H1 (cell line): ENCODE data around the gene NME7. TPM values are rescaled to one million over a fixed set of nuclear protein-coding genes. Genes with fewer than 3 reads are reported as not detected.

Source experiments
- CTCF ChIA-PET: fragments of 300-600 bp; sonication (Branson Sonifier 250); formaldehyde crosslinking; loops from one replicate; lab custom pipeline; 2021; ENCODE audit not compliant: partially characterized antibody; lab: Charles Lee
- POLR2A ChIA-PET: fragments of 300-600 bp; sonication (Branson Sonifier 250); formaldehyde crosslinking; loops from one replicate; lab custom pipeline; 2021; ENCODE audit warnings: inconsistent platforms; ENCODE audit not compliant: partially characterized antibody; lab: Charles Lee
- DNase-seq, 2 experiments: peaks; one replicate each; pipeline versions ENCODE4 v3.0.0 to v3.0.0-alpha.2; 2010 to 2022; ENCODE audit warnings: low spot score in 2 of 2, low read depth in 1 of 2, mixed read lengths in 1 of 2
- FAIRE-seq: peaks from 2 replicates; lab custom pipeline; 2011; peaks lifted over from hg19 to GRCh38; lab: Jason Lieb, UNC
- H2AFZ ChIP-seq: 2 replicates; pipeline ENCODE4 v1.8.1; 2012; ENCODE audit warnings: low read length, inconsistent platforms
- H2AK5ac ChIP-seq: 2 replicates; pipeline ENCODE4 v1.6.1; 2013; ENCODE audit warnings: low read depth, low read length
- H2BK120ac ChIP-seq: replicated peaks from 2 replicates; pipeline ENCODE3; 2013; ENCODE audit warnings: low read depth, low read length, inconsistent platforms
- H2BK12ac ChIP-seq: 2 replicates; pipeline ENCODE4 v1.6.1; 2013; ENCODE audit warnings: low read depth, low read length
- H2BK15ac ChIP-seq: 2 replicates; pipeline ENCODE4 v1.6.1; 2013; ENCODE audit warnings: low read length
- H2BK20ac ChIP-seq: 2 replicates; pipeline ENCODE4 v1.6.1; 2013; ENCODE audit warnings: low read length
- H2BK5ac ChIP-seq: 2 replicates; pipeline ENCODE4 v1.6.1; 2013; ENCODE audit warnings: low read depth, low read length
- H3K14ac ChIP-seq: 2 replicates; pipeline ENCODE4 v1.6.1; 2013; ENCODE audit warnings: inconsistent platforms; ENCODE audit not compliant: insufficient read length
- H3K18ac ChIP-seq: 2 replicates; pipeline ENCODE4 v1.6.1; 2013; ENCODE audit warnings: low read length; ENCODE audit errors: extremely low read depth
- H3K23ac ChIP-seq: 2 replicates; pipeline ENCODE4 v1.6.1; 2013; ENCODE audit warnings: inconsistent platforms; ENCODE audit not compliant: insufficient read length
- H3K23me2 ChIP-seq: 2 replicates; pipeline ENCODE4 v1.6.1; 2013; ENCODE audit warnings: low read depth, low read length
- H3K27ac ChIP-seq: 2 replicates; pipeline ENCODE4 v1.6.1; 2011; ENCODE audit warnings: low read depth, low read length, inconsistent platforms
- H3K27me3 ChIP-seq, 4 experiments: replicated peaks in 1 of 4; 1 replicate in 1 of 4; 2 replicates in 3 of 4; pipeline versions ENCODE4 v1.6.1 to v1.8.1; 2011 to 2013; ENCODE audit warnings: low read length in 3 of 4, mild to moderate bottlenecking in 3 of 4, inconsistent platforms in 2 of 4, mixed read lengths in 2 of 4, moderate library complexity in 1 of 4; ENCODE audit not compliant: control insufficient read depth in 3 of 4, insufficient read depth in 3 of 4; ENCODE audit errors: extremely low read depth in 1 of 4
- H3K36me3 ChIP-seq, 4 experiments: 2 replicates each; pipeline versions ENCODE4 v1.6.1 to v1.8.1; 2011 to 2013; ENCODE audit warnings: mild to moderate bottlenecking in 4 of 4, low read length in 3 of 4, moderate library complexity in 2 of 4, control low read depth in 1 of 4, inconsistent platforms in 1 of 4; ENCODE audit not compliant: insufficient read depth in 4 of 4, control insufficient read depth in 2 of 4
- H3K4ac ChIP-seq: replicated peaks from 2 replicates; pipeline ENCODE3; 2013; ENCODE audit warnings: low read length, low read depth, mixed read lengths, inconsistent platforms; ENCODE audit not compliant: insufficient read length
- H3K4me1 ChIP-seq, 4 experiments: replicated peaks in 1 of 4; 1 replicate in 1 of 4; 2 replicates in 3 of 4; pipeline versions ENCODE4 v1.6.1 to v1.8.1; 2011 to 2013; ENCODE audit warnings: low read length in 3 of 4, inconsistent platforms in 2 of 4, mixed read lengths in 1 of 4; ENCODE audit not compliant: insufficient read depth in 4 of 4, control insufficient read depth in 3 of 4
- H3K4me2 ChIP-seq, 2 experiments: 2 replicates each; pipeline versions ENCODE4 v1.6.1 to v1.8.1; 2011 to 2013; ENCODE audit warnings: low read depth in 2 of 2, low read length in 2 of 2, control low read depth in 1 of 2, inconsistent platforms in 1 of 2, mild to moderate bottlenecking in 1 of 2; ENCODE audit not compliant: insufficient read depth in 1 of 2
- H3K4me3 ChIP-seq, 4 experiments: fragments of 200-600, 300-600 bp in 1 of 4; sonication (generic), shearing (Covaris generic), sonication (Bioruptor Twin) in 1 of 4; 2 replicates each; pipeline versions ENCODE4 v1.5.1 to v1.8.1; 2011 to 2016; ENCODE audit warnings: low read length in 4 of 4, low read depth in 3 of 4, control low read depth in 2 of 4, inconsistent platforms in 2 of 4, mild to moderate bottlenecking in 2 of 4, mixed read lengths in 1 of 4, moderate library complexity in 1 of 4; ENCODE audit not compliant: insufficient read depth in 2 of 4; ENCODE audit errors: extremely low read depth in 1 of 4
- H3K56ac ChIP-seq: replicated peaks from 2 replicates; pipeline ENCODE3; 2013; ENCODE audit warnings: low read depth, mild to moderate bottlenecking, mixed read lengths, low read length, inconsistent platforms; ENCODE audit not compliant: insufficient read length
- H3K79me1 ChIP-seq: 2 replicates; pipeline ENCODE4 v1.6.1; 2013; ENCODE audit warnings: low read depth, low read length, control low read depth
- H3K79me2 ChIP-seq, 2 experiments: 2 replicates each; pipeline versions ENCODE4 v1.6.1 to v1.8.1; 2012 to 2013; ENCODE audit warnings: low read length in 2 of 2, mild to moderate bottlenecking in 2 of 2, inconsistent platforms in 1 of 2; ENCODE audit not compliant: insufficient read depth in 2 of 2, control insufficient read depth in 1 of 2
- H3K9ac ChIP-seq, 4 experiments: replicated peaks in 1 of 4; 1 replicate in 1 of 4; 2 replicates in 3 of 4; pipeline versions ENCODE4 v1.6.1 to v1.8.1; 2011 to 2013; ENCODE audit warnings: low read depth in 3 of 4, low read length in 3 of 4, control low read depth in 2 of 4, mild to moderate bottlenecking in 2 of 4, moderate library complexity in 2 of 4, inconsistent platforms in 1 of 4; ENCODE audit errors: extremely low read depth in 1 of 4
- H3K9me3 ChIP-seq, 2 experiments: 2 replicates each; pipeline versions ENCODE4 v1.6.1 to v1.8.1; 2012 to 2013; ENCODE audit warnings: mild to moderate bottlenecking in 2 of 2, moderate library complexity in 2 of 2, control low read depth in 1 of 2, inconsistent platforms in 1 of 2, low read depth in 1 of 2, low read length in 1 of 2, mixed read lengths in 1 of 2; ENCODE audit not compliant: insufficient read depth in 2 of 2
- H4K20me1 ChIP-seq, 2 experiments: replicated peaks in 1 of 2; 2 replicates each; pipeline versions ENCODE3 to v1.8.1; 2011 to 2013; ENCODE audit warnings: inconsistent platforms in 2 of 2, low read length in 2 of 2, mild to moderate bottlenecking in 1 of 2; ENCODE audit not compliant: insufficient read depth in 2 of 2, control insufficient read depth in 1 of 2
- H4K5ac ChIP-seq: 2 replicates; pipeline ENCODE4 v1.6.1; 2013; ENCODE audit warnings: low read length, low read depth, mixed read lengths, inconsistent platforms; ENCODE audit not compliant: insufficient read length
- H4K8ac ChIP-seq: 2 replicates; pipeline ENCODE4 v1.8.0; 2013; ENCODE audit warnings: mild to moderate bottlenecking, moderate library complexity, low read length, inconsistent platforms; ENCODE audit not compliant: insufficient read depth; ENCODE audit errors: extremely low read depth
- H4K91ac ChIP-seq: replicated peaks from 2 replicates; pipeline ENCODE3; 2013; ENCODE audit warnings: low read length, mixed read lengths, inconsistent platforms; ENCODE audit not compliant: insufficient read length
- HDAC6 ChIP-seq: IDR thresholded peaks from one replicate; pipeline ENCODE4 v1.7.1; 2012; ENCODE audit warnings: low read depth, mild to moderate bottlenecking, inconsistent platforms, low read length, moderate library complexity
- PHF8 ChIP-seq: fragments of 200-600 bp; sonication (generic); conservative IDR thresholded peaks from 2 replicates; pipeline ENCODE4 v1.7.1; 2012; ENCODE audit warnings: low read depth, mild to moderate bottlenecking, inconsistent platforms, low read length, moderate library complexity
- POLR2AphosphoS5 ChIP-seq: IDR thresholded peaks from 2 replicates; pipeline ENCODE4 v1.6.1; 2011; ENCODE audit warnings: low read depth, low read length
- POU5F1 ChIP-seq: IDR thresholded peaks from 2 replicates; pipeline ENCODE4 v1.6.1; 2011; ENCODE audit warnings: low read depth, mild to moderate bottlenecking, low read length, moderate library complexity
- RXRA ChIP-seq: IDR thresholded peaks from 2 replicates; pipeline ENCODE4 v1.6.1; 2011; ENCODE audit warnings: low read depth, mild to moderate bottlenecking, low read length, moderate library complexity; ENCODE audit not compliant: insufficient read depth
- SIX5 ChIP-seq: IDR thresholded peaks from 2 replicates; pipeline ENCODE4 v1.6.1; 2011; ENCODE audit warnings: mild to moderate bottlenecking, low read depth, low read length
- SP1 ChIP-seq: IDR thresholded peaks from 2 replicates; pipeline ENCODE4 v1.6.1; 2011; ENCODE audit warnings: low read depth, low read length
- TAF1 ChIP-seq: IDR thresholded peaks from 2 replicates; pipeline ENCODE4 v1.6.1; 2011; ENCODE audit warnings: mild to moderate bottlenecking, low read depth, low read length
- WGBS, 2 experiments: shearing (Covaris generic) in 1 of 2; methylation state at CpG; one replicate each; pipeline versions ENCODE4 v1.1.6 to v1.1.7; 2013 to 2015; ENCODE audit warnings: low lambda C conversion rate in 2 of 2, mixed read lengths in 2 of 2, inconsistent platforms in 1 of 2, low coverage in 1 of 2, missing lambda C conversion rate in 1 of 2; ENCODE audit not compliant: insufficient replicate concordance in 2 of 2, insufficient coverage in 1 of 2, insufficient read length in 1 of 2; ENCODE audit errors: extremely low coverage in 1 of 2, missing lambda C conversion rate in 1 of 2; 5-methylcytosine and 5-hydroxymethylcytosine counted together
- polyA plus RNA-seq, 7 experiments: library from polyadenylated mRNA; depleted of rRNA in 3 of 7; stranded (reverse) in 5 of 7; unstranded in 2 of 7; fragments of >200 nt in 5 of 7; fragments of 200-250 nt in 2 of 7; gene quantifications; 1 replicate in 5 of 7; 2 replicates in 1 of 7; 4 replicates in 1 of 7; pipeline versions ENCODE4 v1.2.1 to v1.2.3, GENCODE V29; 2011 to 2013; ENCODE audit warnings: missing spikeins in 2 of 7, mixed read lengths in 2 of 7
- total RNA-seq: library from RNA; stranded (reverse); fragmentation: NEBNext Ultra II Directional; extraction: Animal tissue kit (Norgen Biotek cat#: 25700); gene quantifications from 2 replicates; pipeline ENCODE4 v1.2.1, GENCODE V29; 2021
- TF ChIP-seq, protein P1 (sequence below), 3 experiments: IDR thresholded peaks; 1 replicate in 2 of 3; 2 replicates in 1 of 3; pipeline versions ENCODE4 v1.5.1 to v1.6.1; 2011; ENCODE audit warnings: low read length in 3 of 3, mild to moderate bottlenecking in 3 of 3, inconsistent platforms in 2 of 3, low read depth in 1 of 3, moderate library complexity in 1 of 3; ENCODE audit not compliant: insufficient read depth in 1 of 3; ENCODE audit errors: control extremely low read depth in 1 of 3
- TF ChIP-seq, protein P2 (sequence below): IDR thresholded peaks from 2 replicates; pipeline ENCODE4 v1.6.1; 2012; ENCODE audit warnings: low read length, inconsistent platforms

The NME7 gene
- total and polyA plus RNA-seq, 2 of the 8 experiments (the other 6 are each of a cell fraction or from before 2014, with no cell fraction given): 11.6 to 28.5 TPM

DNA sequence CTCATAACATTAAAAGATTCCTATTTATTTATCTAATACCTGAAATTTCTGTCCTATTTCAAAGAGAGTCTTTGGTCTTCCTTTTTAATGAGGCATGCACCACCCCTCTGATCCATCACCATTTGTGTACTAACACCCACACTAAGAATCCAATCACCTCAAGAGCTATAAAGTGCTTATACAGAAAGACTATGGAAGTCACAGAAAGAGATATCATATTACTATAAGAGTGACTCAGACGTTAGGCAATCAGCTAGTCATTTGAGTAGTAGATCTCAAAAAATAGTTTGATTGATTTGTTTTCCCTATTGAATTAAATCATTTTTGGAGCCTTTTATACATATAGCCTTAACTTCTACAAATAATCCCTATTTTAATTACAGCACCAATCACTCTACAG, 46.1 kb downstream of the NME7 start:
- H3K18ac ChIP-seq: no peak overlapping the region
- H3K9me3 ChIP-seq: no peaks in the 10 kb centered on the region
- H4K20me1 ChIP-seq: no peaks in the 10 kb centered on the region
- H2BK5ac ChIP-seq: no peak overlapping the region
- no peak overlapping the region for H3K4me2 ChIP-seq
- no peak overlapping the region for H3K4me3 ChIP-seq
- H2BK15ac ChIP-seq: no peak overlapping the region
- H3K79me1 ChIP-seq: no peaks in the 10 kb centered on the region
- H3K27ac ChIP-seq: no peak overlapping the region
- no peak overlapping the region for H3K9ac ChIP-seq
- POLR2A ChIA-PET: interaction anchor here (1.2 kb wide), 1 partner anchor 188 kb away, joined by 5 read pairs; no protein-coding TSS in a partner anchor
- no peak overlapping the region for H2BK20ac ChIP-seq
- TF ChIP-seq, protein P1, sequence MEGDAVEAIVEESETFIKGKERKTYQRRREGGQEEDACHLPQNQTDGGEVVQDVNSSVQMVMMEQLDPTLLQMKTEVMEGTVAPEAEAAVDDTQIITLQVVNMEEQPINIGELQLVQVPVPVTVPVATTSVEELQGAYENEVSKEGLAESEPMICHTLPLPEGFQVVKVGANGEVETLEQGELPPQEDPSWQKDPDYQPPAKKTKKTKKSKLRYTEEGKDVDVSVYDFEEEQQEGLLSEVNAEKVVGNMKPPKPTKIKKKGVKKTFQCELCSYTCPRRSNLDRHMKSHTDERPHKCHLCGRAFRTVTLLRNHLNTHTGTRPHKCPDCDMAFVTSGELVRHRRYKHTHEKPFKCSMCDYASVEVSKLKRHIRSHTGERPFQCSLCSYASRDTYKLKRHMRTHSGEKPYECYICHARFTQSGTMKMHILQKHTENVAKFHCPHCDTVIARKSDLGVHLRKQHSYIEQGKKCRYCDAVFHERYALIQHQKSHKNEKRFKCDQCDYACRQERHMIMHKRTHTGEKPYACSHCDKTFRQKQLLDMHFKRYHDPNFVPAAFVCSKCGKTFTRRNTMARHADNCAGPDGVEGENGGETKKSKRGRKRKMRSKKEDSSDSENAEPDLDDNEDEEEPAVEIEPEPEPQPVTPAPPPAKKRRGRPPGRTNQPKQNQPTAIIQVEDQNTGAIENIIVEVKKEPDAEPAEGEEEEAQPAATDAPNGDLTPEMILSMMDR (IDR thresholded peaks at IDR 0.05; ENCODE audit: control extremely low read depth in 1 of 3, insufficient read depth in 1 of 3, low read depth in 1 of 3, low read length in 3 of 3): no peak
- TF ChIP-seq SP1 (no peak), POLR2AphosphoS5 (no peak), HDAC6 (no peak), POU5F1 (no peak), PHF8 (no peak), TAF1 (no peak), SIX5 (no peak), RXRA (no peak)
- TF ChIP-seq, protein P2, sequence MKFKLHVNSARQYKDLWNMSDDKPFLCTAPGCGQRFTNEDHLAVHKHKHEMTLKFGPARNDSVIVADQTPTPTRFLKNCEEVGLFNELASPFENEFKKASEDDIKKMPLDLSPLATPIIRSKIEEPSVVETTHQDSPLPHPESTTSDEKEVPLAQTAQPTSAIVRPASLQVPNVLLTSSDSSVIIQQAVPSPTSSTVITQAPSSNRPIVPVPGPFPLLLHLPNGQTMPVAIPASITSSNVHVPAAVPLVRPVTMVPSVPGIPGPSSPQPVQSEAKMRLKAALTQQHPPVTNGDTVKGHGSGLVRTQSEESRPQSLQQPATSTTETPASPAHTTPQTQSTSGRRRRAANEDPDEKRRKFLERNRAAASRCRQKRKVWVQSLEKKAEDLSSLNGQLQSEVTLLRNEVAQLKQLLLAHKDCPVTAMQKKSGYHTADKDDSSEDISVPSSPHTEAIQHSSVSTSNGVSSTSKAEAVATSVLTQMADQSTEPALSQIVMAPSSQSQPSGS: no peak
- no peak overlapping the region for H2AK5ac ChIP-seq
- 62% methylated on average over 1 of the region's 1 CpG; no CpG with 5 or more reads in 1 of the 2 experiments for WGBS, 2 experiments
- CTCF ChIA-PET: no interaction called here
- H4K5ac ChIP-seq: no peak overlapping the region
- no peaks in the 10 kb centered on the region for H3K27me3 ChIP-seq
- no peak overlapping the region for H3K4ac ChIP-seq
- no peak overlapping the region for H2AFZ ChIP-seq
- H3K36me3 ChIP-seq: no peaks in the 10 kb centered on the region
- no peak overlapping the region for H2BK12ac ChIP-seq
- no peak overlapping the region for H4K8ac ChIP-seq
- FAIRE-seq (no peak), DNase-seq (no peak)
- no peak overlapping the region for H4K91ac ChIP-seq
- no peaks in the 10 kb centered on the region for H3K79me2 ChIP-seq
- no peak overlapping the region for H2BK120ac ChIP-seq
- peaks cover 0 to 7% (median 2%) of the 10 kb centered on the region in 4 experiments; a peak in 2 of 7 replicates for H3K4me1 ChIP-seq
- no peaks in the 10 kb centered on the region for H3K23me2 ChIP-seq
- no peak overlapping the region for H3K23ac ChIP-seq
- no peak overlapping the region for H3K14ac ChIP-seq
- no peak overlapping the region for H3K56ac ChIP-seq
